Measurements from ENCODE around the gene MYD88. TPM values are rescaled to one million over a fixed set of nuclear protein-coding genes. Genes with fewer than 3 reads are reported as not detected.

MYD88 gene
- polyA plus RNA-seq, 1 donor from 2014 or later, result 0.14 TPM

GRCh38 chr3:38155825-38156224 is 17.4 kb downstream of the MYD88 start:
- Histone ChIP-seq H2AFZ (ENCODE audit: low read depth, low read length) (no peak overlapping the region), H3F3A (ENCODE audit: insufficient read depth, low read length, poor library complexity, severe bottlenecking) (no peaks in the 10 kb centered on the region), H3K9me2 (ENCODE audit: insufficient read depth, low read length) (no peaks in the 10 kb centered on the region), H3K4me3 (ENCODE audit: low read length) (no peak overlapping the region), H3K9me3 (ENCODE audit: low read length) (no peaks in the 10 kb centered on the region), H3K27me3 (ENCODE audit: insufficient read depth, low read depth, low read length) (no peaks in the 10 kb centered on the region), H4K20me1 (ENCODE audit: insufficient read depth) (no peaks in the 10 kb centered on the region), H3K79me2 (replicated peaks; ENCODE audit: insufficient read depth, low read length) (no peaks in the 10 kb centered on the region), H3K4me2 (ENCODE audit: low read length) (no peak overlapping the region), H3K9ac (ENCODE audit: low read length) (no peak overlapping the region), H3K27ac (ENCODE audit: low read length) (no peak overlapping the region), H3K36me3 (ENCODE audit: insufficient read depth, low read length) (no peaks in the 10 kb centered on the region)
- TF ChIP-seq REST (IDR thresholded peaks at IDR 0.05; ENCODE audit: borderline replicate concordance) (no peak), EZH2 (IDR thresholded peaks at IDR 0.05; ENCODE audit: borderline replicate concordance, insufficient read depth, low read length, poor library complexity, severe bottlenecking) (no peak), TAF1 (IDR thresholded peaks at IDR 0.05; ENCODE audit: low read depth) (no peak), SMC3 (conservative IDR thresholded peaks at IDR 0.05; ENCODE audit: poor library complexity) (no peak), EP300 (conservative IDR thresholded peaks at IDR 0.05; ENCODE audit: poor library complexity, severe bottlenecking) (no peak), RAD21 (conservative IDR thresholded peaks at IDR 0.05) (no peak), POLR2AphosphoS5 (IDR thresholded peaks at IDR 0.05) (no peak), CTCF (IDR thresholded peaks at IDR 0.05; ENCODE audit: poor library complexity, severe bottlenecking) (no peak), MXI1 (conservative IDR thresholded peaks at IDR 0.05; ENCODE audit: poor library complexity, severe bottlenecking) (no peak)

GRCh38 chr3:38157117-38157516 is 18.7 kb downstream of the MYD88 start:
- Histone ChIP-seq H3F3A (ENCODE audit: insufficient read depth, low read length, poor library complexity, severe bottlenecking) (no peaks in the 10 kb centered on the region), H3K9me2 (ENCODE audit: insufficient read depth, low read length) (no peaks in the 10 kb centered on the region), H3K4me3 (ENCODE audit: low read length) (no peak overlapping the region), H3K36me3 (ENCODE audit: insufficient read depth, low read length) (no peaks in the 10 kb centered on the region), H3K9me3 (ENCODE audit: low read length) (no peaks in the 10 kb centered on the region), H3K4me2 (ENCODE audit: low read length) (no peak overlapping the region), H2AFZ (ENCODE audit: low read depth, low read length) (no peak overlapping the region), H3K27ac (ENCODE audit: low read length) (no peak overlapping the region), H3K9ac (ENCODE audit: low read length) (no peak overlapping the region), H3K79me2 (replicated peaks; ENCODE audit: insufficient read depth, low read length) (no peaks in the 10 kb centered on the region), H3K27me3 (ENCODE audit: insufficient read depth, low read depth, low read length) (no peaks in the 10 kb centered on the region), H4K20me1 (ENCODE audit: insufficient read depth) (no peaks in the 10 kb centered on the region)
- no peak for TF ChIP-seq SMC3 (conservative IDR thresholded peaks at IDR 0.05; ENCODE audit: poor library complexity)
- TF ChIP-seq EZH2 (IDR thresholded peaks at IDR 0.05; ENCODE audit: borderline replicate concordance, insufficient read depth, low read length, poor library complexity, severe bottlenecking), result no peak
- no peak for TF ChIP-seq CTCF (IDR thresholded peaks at IDR 0.05; ENCODE audit: poor library complexity, severe bottlenecking)
- TF ChIP-seq MXI1 (conservative IDR thresholded peaks at IDR 0.05; ENCODE audit: poor library complexity, severe bottlenecking), result no peak
- TF ChIP-seq TAF1 (IDR thresholded peaks at IDR 0.05; ENCODE audit: low read depth), result no peak
- no peak for TF ChIP-seq EP300 (conservative IDR thresholded peaks at IDR 0.05; ENCODE audit: poor library complexity, severe bottlenecking)
- TF ChIP-seq POLR2AphosphoS5 (IDR thresholded peaks at IDR 0.05), result no peak
- TF ChIP-seq REST (IDR thresholded peaks at IDR 0.05; ENCODE audit: borderline replicate concordance), result no peak

Measured in neural cell (in vitro differentiated cells).